GM20000 (cell line): ENCODE data around the gene PUDP.

Experiments
- DNase-seq: peaks from one replicate; pipeline ENCODE4 v3.0.0; 2012; ENCODE audit warnings: low spot score
- CTCF ChIP-seq: IDR thresholded peaks from 2 replicates; pipeline ENCODE4 v1.5.1; 2012; ENCODE audit warnings: mild to moderate bottlenecking, control low read depth; ENCODE audit errors: extremely low read depth, missing control alignments

The PUDP gene

GRCh38 chrX:7134981-7135380 lies 13.0 kb downstream of the PUDP start:
- TF ChIP-seq CTCF, result no peak
- DNase-seq, result no peak

- no peak for DNase-seq
- no peak for TF ChIP-seq CTCF
Observed at GRCh38 chrX:7133050-7133440, 14.9 kb downstream of the PUDP start.

DNA sequence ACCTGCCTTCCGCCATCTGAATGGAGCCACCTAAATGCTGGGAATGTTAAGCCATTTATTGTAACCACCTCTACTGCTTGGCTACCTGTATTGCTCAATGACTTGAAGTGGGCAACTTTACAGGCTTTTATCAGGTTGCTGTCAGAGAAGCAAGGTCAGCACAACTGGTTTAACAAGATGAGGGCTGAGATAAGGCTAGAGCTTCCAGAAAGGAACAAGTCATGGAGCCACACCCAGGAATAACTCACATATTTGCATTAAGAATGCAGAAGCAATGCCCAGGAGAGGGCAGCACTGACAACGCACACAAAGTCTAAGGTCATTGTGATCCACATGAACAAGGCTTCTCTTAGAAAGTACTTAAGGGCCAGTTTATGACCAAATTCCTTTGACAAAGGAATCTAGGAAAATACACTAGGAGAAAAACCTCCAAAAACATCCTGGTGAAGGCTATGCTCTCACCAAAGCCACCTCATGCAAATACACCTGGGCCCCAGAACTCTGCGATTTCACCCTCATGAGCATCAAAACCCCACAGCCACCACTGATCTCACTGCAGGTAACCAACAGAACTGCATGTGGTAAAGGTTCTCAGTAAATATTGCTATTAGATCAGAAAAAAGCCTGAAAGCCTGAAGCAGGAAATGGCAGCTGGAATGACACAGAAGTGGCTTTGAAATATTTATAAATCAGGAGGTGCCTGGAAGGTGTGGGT lies 15.5 kb downstream of the PUDP start:
- peak; percentile 13 for TF ChIP-seq CTCF

GRCh38 chrX:7131621-7132020 lies 16.3 kb downstream of the PUDP start:
- no peak for TF ChIP-seq CTCF

More for the DNA sequence above, 15.5 kb downstream of the PUDP start:
- peak; percentile 16 for DNase-seq

DNA sequence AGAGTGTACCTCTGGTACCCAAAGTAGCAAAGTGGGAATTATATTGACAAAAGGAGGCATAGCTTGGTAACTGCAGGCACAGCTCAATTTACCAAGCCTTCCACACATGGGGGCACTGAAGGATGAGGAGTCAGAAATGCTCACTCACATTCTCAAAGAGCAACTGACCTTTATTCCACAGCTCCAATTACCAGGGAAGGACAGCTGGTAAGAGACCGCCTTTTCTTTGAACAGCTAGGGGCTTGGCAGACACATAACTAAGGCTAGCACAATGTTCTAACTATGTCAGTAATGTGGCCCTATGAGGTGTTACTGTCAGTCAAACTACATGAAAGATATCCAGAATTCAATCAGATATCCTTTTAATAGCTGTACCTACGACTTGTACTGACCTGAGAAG lies 20.9 kb downstream of the PUDP start:
- TF ChIP-seq CTCF, result no peak
- no peak for DNase-seq

More at GRCh38 chrX:7131621-7132020, 16.3 kb downstream of the PUDP start:
- DNase-seq, result no peak

DNA sequence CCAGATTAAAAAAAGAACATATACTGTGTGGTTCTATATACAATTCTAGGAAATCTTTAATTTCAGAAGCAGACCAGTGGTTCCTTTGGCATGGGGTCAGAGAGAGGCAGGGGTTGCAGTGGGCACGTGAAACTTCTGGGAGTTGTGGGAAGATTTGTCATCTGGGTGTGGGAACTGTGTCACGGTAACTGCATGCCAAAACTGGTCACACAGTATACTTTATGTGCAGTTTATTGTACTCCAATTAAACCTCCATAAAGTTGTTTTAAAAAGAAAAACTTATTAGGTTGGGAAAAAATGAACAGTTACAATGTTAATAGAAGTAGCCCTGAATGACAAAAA lies 27.1 kb downstream of the PUDP start:
- DNase-seq, result no peak
- no peak for TF ChIP-seq CTCF

DNA sequence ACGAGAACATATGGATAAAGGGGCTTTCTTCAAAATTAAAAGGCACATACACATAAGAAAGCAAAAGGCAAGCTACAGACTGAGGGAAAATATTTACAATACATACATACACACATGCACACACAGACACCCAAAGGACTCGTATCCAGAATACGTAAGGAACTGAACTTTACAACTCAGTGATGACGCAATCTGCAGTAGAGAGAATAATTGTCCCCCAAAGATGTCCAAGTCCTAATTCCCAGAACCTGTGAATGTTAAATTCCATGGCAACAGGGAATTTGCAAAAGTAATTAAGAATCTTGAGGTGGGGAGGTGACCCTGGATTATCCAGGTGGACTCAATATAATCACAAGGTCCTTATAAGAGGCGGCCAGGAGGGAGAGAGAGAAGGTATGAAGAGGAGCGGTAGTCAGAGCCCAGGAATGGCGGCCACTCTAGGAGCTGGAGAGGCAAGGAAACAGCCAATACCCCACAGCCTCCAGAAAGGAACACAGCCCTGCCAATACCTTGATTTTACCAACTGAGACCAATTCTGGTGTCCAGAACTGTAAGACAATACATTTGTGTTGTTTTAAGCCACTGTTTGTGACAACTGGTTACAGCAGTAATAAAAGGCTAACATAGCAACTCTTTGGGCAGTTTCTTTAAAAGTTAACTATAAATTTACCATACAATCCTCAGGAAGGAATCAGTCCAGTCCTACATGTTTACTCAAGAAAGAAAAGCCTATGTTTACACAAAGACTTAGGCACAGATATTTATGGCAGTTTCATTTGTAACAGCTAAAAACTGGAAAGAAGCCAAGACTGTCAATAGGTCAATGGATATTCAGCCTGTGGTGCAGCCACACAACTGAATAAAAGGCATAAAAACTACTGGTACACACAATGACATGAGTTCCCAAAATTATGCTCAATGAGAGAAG lies 27.7 kb downstream of the PUDP start:
- no peak for TF ChIP-seq CTCF
- no peak for DNase-seq
